ENCODE measurements around the gene ZNF862. TPM values are rescaled to one million over a fixed set of nuclear protein-coding genes. Genes with fewer than 3 reads are reported as not detected.

ZNF862 gene
- total RNA-seq, 1 experiment from 2014 or later = 1.9 TPM

DNA sequence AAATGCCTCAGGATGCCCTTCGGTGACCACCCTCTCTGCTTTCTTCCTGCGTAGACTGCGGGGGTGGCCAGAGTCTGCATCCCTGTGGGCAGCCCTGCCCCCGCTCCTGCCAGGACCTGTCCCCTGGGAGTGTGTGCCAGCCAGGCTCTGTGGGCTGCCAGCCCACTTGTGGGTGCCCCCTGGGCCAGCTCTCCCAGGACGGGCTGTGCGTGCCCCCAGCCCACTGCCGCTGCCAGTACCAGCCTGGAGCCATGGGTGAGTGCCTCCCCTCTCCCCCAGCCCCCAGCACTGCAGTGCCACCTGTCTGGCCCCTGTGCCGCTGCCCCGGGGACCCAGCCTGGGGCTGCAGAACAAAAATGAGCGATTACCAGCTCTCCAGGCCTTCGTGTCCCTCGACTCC is 23.1 kb upstream of the ZNF862 start:
- Histone ChIP-seq H3K4me1 (ENCODE audit: insufficient read depth, low read length) (no peaks in the 10 kb centered on the region), H4K5ac (ENCODE audit: insufficient read length, low read depth, low read length) (no peak overlapping the region), H3K14ac (ENCODE audit: insufficient read depth, low read length) (no peak overlapping the region; the same call in 1 of the 2 replicates), H2BK5ac (ENCODE audit: insufficient read length, low read length) (no peak overlapping the region), H3K23ac (ENCODE audit: insufficient read length, low read depth, low read length) (no peak overlapping the region), H3K79me2 (ENCODE audit: insufficient read depth, low read length) (no peaks in the 10 kb centered on the region), H3K27ac (ENCODE audit: insufficient read length, low read depth, low read length) (no peak overlapping the region), H3T11ph (ENCODE audit: low read length) (no peak overlapping the region), H3K9me3 (ENCODE audit: control insufficient read depth, low read depth, low read length) (no peaks in the 10 kb centered on the region), H2BK15ac (ENCODE audit: low read depth, low read length) (no peak overlapping the region), H2BK20ac (ENCODE audit: low read depth, low read length, poor library complexity, severe bottlenecking) (no peak overlapping the region), H3K27me3 (ENCODE audit: insufficient read depth, low read length) (no peaks in the 10 kb centered on the region), H3K4me2 (ENCODE audit: insufficient read depth, insufficient read length, low read length) (no peak overlapping the region), H4K8ac (replicated peaks; ENCODE audit: insufficient read length, low read depth, low read length) (no peak overlapping the region), H3K56ac (ENCODE audit: insufficient read length, low read depth, low read length) (no peak overlapping the region), H2BK120ac (ENCODE audit: low read depth, low read length, poor library complexity, severe bottlenecking) (no peak overlapping the region), H2BK12ac (ENCODE audit: insufficient read length, low read depth, low read length) (no peak overlapping the region), H4K91ac (ENCODE audit: insufficient read length, low read depth, low read length) (no peak overlapping the region), H3K79me1 (ENCODE audit: insufficient read depth, low read depth, low read length, poor library complexity, severe bottlenecking) (no peaks in the 10 kb centered on the region), H3K18ac (ENCODE audit: insufficient read length, low read depth, low read length) (no peak overlapping the region), H4K20me1 (ENCODE audit: control insufficient read depth, insufficient read depth, insufficient read length) (no peaks in the 10 kb centered on the region), H2AK5ac (ENCODE audit: insufficient read length, low read length) (no peak overlapping the region), H2AFZ (ENCODE audit: low read length) (no peak overlapping the region), H3K23me2 (ENCODE audit: insufficient read length, low read depth, low read length, poor library complexity, severe bottlenecking) (no peaks in the 10 kb centered on the region), H3K4ac (ENCODE audit: low read depth, low read length) (no peak overlapping the region), H3K9ac (ENCODE audit: extremely low read depth, insufficient read length, low read length) (no peak overlapping the region)
- H3K36me3 Mint-ChIP-seq (ENCODE audit: insufficient read depth in 1 of 3, low read depth in 3 of 3) = no peaks in the 10 kb centered on the region
- H3K27ac Mint-ChIP-seq = no peak overlapping the region
- peaks cover 1% of the 10 kb centered on the region; the same call in 1 of the 2 replicates for H3K27me3 Mint-ChIP-seq (ENCODE audit: low read depth)
- no peak for DNase-seq
- peaks cover 2 to 15% of the 10 kb centered on the region in 2 experiments; a peak in 2 of 4 replicates for H3K4me1 Mint-ChIP-seq
- no peak overlapping the region for H3K4me3 Mint-ChIP-seq
- no peaks in the 10 kb centered on the region for H3K9me3 Mint-ChIP-seq
- no CpG with 5 or more reads among the region's 12 CpGs for WGBS (ENCODE audit: extremely low coverage, insufficient read length, low lambda C conversion rate)
- TF ChIP-seq, protein P1, sequence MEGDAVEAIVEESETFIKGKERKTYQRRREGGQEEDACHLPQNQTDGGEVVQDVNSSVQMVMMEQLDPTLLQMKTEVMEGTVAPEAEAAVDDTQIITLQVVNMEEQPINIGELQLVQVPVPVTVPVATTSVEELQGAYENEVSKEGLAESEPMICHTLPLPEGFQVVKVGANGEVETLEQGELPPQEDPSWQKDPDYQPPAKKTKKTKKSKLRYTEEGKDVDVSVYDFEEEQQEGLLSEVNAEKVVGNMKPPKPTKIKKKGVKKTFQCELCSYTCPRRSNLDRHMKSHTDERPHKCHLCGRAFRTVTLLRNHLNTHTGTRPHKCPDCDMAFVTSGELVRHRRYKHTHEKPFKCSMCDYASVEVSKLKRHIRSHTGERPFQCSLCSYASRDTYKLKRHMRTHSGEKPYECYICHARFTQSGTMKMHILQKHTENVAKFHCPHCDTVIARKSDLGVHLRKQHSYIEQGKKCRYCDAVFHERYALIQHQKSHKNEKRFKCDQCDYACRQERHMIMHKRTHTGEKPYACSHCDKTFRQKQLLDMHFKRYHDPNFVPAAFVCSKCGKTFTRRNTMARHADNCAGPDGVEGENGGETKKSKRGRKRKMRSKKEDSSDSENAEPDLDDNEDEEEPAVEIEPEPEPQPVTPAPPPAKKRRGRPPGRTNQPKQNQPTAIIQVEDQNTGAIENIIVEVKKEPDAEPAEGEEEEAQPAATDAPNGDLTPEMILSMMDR (conservative IDR thresholded peaks at IDR 0.05) = no peak

Data from H9 (cell line).